ENCODE results near the gene DNMT3A. TPM values are rescaled to one million over a fixed set of nuclear protein-coding genes. Genes with fewer than 3 reads are reported as not detected.

The DNMT3A gene
- total RNA-seq, 1 experiment from 2014 or later = 215 TPM

- Histone ChIP-seq H3K27ac (ENCODE audit: insufficient read length, low read depth, low read length) (no peak overlapping the region), H3K27me3 (ENCODE audit: insufficient read depth, low read length) (no peaks in the 10 kb centered on the region), H4K20me1 (ENCODE audit: control insufficient read depth, insufficient read depth, insufficient read length) (no peaks in the 10 kb centered on the region), H3K4ac (ENCODE audit: low read depth, low read length) (no peak overlapping the region), H3K4me1 (ENCODE audit: insufficient read depth, low read length) (peaks cover 6% of the 10 kb centered on the region; the same call in 1 of the 2 replicates), H2AK5ac (ENCODE audit: insufficient read length, low read length) (no peak overlapping the region), H3K23me2 (ENCODE audit: insufficient read length, low read depth, low read length, poor library complexity, severe bottlenecking) (peaks cover 2% of the 10 kb centered on the region), H4K91ac (ENCODE audit: insufficient read length, low read depth, low read length) (no peak overlapping the region), H3K18ac (ENCODE audit: insufficient read length, low read depth, low read length) (no peak overlapping the region), H3K4me2 (ENCODE audit: insufficient read depth, insufficient read length, low read length) (no peak overlapping the region), H3K56ac (ENCODE audit: insufficient read length, low read depth, low read length) (no peak overlapping the region), H4K5ac (ENCODE audit: insufficient read length, low read depth, low read length) (no peak overlapping the region), H3K14ac (ENCODE audit: insufficient read depth, low read length) (no peak overlapping the region), H3K9me3 (ENCODE audit: control insufficient read depth, low read depth, low read length) (no peaks in the 10 kb centered on the region), H3K79me1 (ENCODE audit: insufficient read depth, low read depth, low read length, poor library complexity, severe bottlenecking) (no peaks in the 10 kb centered on the region), H2BK15ac (ENCODE audit: low read depth, low read length) (no peak overlapping the region), H2BK5ac (ENCODE audit: insufficient read length, low read length) (no peak overlapping the region), H3K9ac (ENCODE audit: extremely low read depth, insufficient read length, low read length) (no peak overlapping the region), H3K23ac (ENCODE audit: insufficient read length, low read depth, low read length) (no peak overlapping the region), H3T11ph (ENCODE audit: low read length) (no peak overlapping the region), H2AFZ (ENCODE audit: low read length) (no peak overlapping the region), H2BK12ac (ENCODE audit: insufficient read length, low read depth, low read length) (no peak overlapping the region), H2BK20ac (ENCODE audit: low read depth, low read length, poor library complexity, severe bottlenecking) (no peak overlapping the region), H4K8ac (replicated peaks; ENCODE audit: insufficient read length, low read depth, low read length) (no peak overlapping the region), H3K79me2 (ENCODE audit: insufficient read depth, low read length) (no peaks in the 10 kb centered on the region), H2BK120ac (ENCODE audit: low read depth, low read length, poor library complexity, severe bottlenecking) (no peak overlapping the region)
- no peak for DNase-seq
- peaks cover 0 to 3% (median 0%) of the 10 kb centered on the region in 3 experiments; a peak in 1 of 7 replicates for H3K36me3 Mint-ChIP-seq (ENCODE audit: insufficient read depth in 1 of 3, low read depth in 3 of 3)
- H3K27me3 Mint-ChIP-seq (ENCODE audit: low read depth) = no peaks in the 10 kb centered on the region
- WGBS (ENCODE audit: extremely low coverage, insufficient read length, low lambda C conversion rate) = no CpG with 5 or more reads among the region's 7 CpGs
- H3K9me3 Mint-ChIP-seq = no peaks in the 10 kb centered on the region
- peaks cover 36 to 44% of the 10 kb centered on the region in 2 experiments for H3K4me1 Mint-ChIP-seq
- no peak for TF ChIP-seq CTCF (conservative IDR thresholded peaks at IDR 0.05)
- no peak overlapping the region; a peak in 1 of 7 replicates for H3K27ac Mint-ChIP-seq
- H3K4me3 Mint-ChIP-seq = no peak overlapping the region
These were observed 46.1 kb downstream of the DNMT3A start for GRCh38 chr2:25295621-25296020.

Measured in H9 (cell line).